ENCODE results near the gene BMPER.

- TF ChIP-seq CSDC2 (CRISPR knock-in tag; IDR thresholded peaks at IDR 0.05) (no peak), TOX (CRISPR knock-in tag; IDR thresholded peaks at IDR 0.05; ENCODE audit: borderline replicate concordance) (no peak), ZNF565 (CRISPR knock-in tag; conservative IDR thresholded peaks at IDR 0.05; ENCODE audit: low read depth) (no peak), PPARA (CRISPR knock-in tag; IDR thresholded peaks at IDR 0.05; ENCODE audit: borderline replicate concordance) (no peak), RARB (CRISPR knock-in tag; IDR thresholded peaks at IDR 0.05) (no peak), ARNTL (CRISPR knock-in tag; IDR thresholded peaks at IDR 0.05; ENCODE audit: borderline replicate concordance, low read depth) (no peak)
- TF ChIP-seq, protein P1, sequence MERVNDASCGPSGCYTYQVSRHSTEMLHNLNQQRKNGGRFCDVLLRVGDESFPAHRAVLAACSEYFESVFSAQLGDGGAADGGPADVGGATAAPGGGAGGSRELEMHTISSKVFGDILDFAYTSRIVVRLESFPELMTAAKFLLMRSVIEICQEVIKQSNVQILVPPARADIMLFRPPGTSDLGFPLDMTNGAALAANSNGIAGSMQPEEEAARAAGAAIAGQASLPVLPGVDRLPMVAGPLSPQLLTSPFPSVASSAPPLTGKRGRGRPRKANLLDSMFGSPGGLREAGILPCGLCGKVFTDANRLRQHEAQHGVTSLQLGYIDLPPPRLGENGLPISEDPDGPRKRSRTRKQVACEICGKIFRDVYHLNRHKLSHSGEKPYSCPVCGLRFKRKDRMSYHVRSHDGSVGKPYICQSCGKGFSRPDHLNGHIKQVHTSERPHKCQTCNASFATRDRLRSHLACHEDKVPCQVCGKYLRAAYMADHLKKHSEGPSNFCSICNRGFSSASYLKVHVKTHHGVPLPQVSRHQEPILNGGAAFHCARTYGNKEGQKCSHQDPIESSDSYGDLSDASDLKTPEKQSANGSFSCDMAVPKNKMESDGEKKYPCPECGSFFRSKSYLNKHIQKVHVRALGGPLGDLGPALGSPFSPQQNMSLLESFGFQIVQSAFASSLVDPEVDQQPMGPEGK (CRISPR knock-in tag; IDR thresholded peaks at IDR 0.05; ENCODE audit: borderline replicate concordance) = no peak
Observed at GRCh38 chr7:34130558-34131295, 225.4 kb downstream of the BMPER start.

Measured in SK-N-SH treated with all-trans-retinoic acid at 6 μM for 48 hours (cell line).